Trophoblast cell (in vitro differentiated cells and primary cell): Measurements from ENCODE around the gene CDH26.
A peak's percentile ranks its signal among the peaks of the same experiment; 100 is the strongest.

Experiments used
- DNase-seq, 2 donors: peaks; one replicate each; pipeline ENCODE4 v3.0.0-alpha.2; 2016
- H2AFZ ChIP-seq: 2 replicates; pipeline ENCODE4 v1.6.1; 2013; ENCODE audit warnings: low read length, moderate library complexity, mild to moderate bottlenecking; ENCODE audit not compliant: insufficient read depth, poor library complexity
- H2AK5ac ChIP-seq: 2 replicates; pipeline ENCODE4 v1.6.1; 2013; ENCODE audit warnings: mild to moderate bottlenecking, low read length
- H2BK120ac ChIP-seq: 2 replicates; pipeline ENCODE4 v1.6.1; 2013; ENCODE audit warnings: low read length, mild to moderate bottlenecking, moderate library complexity; ENCODE audit not compliant: insufficient read depth, poor library complexity
- H2BK12ac ChIP-seq: 2 replicates; pipeline ENCODE4 v1.6.1; 2013; ENCODE audit warnings: mild to moderate bottlenecking, low read length, moderate library complexity
- H2BK5ac ChIP-seq: 2 replicates; pipeline ENCODE4 v1.6.1; 2013; ENCODE audit warnings: low read length, low read depth, moderate library complexity, mild to moderate bottlenecking; ENCODE audit not compliant: poor library complexity
- H3K14ac ChIP-seq: 2 replicates; pipeline ENCODE4 v1.6.1; 2013; ENCODE audit warnings: mild to moderate bottlenecking, low read length
- H3K18ac ChIP-seq: 2 replicates; pipeline ENCODE4 v1.6.1; 2013; ENCODE audit warnings: mild to moderate bottlenecking, low read length
- H3K23ac ChIP-seq: 2 replicates; pipeline ENCODE4 v1.6.1; 2013; ENCODE audit warnings: low read length
- H3K27ac ChIP-seq: 2 replicates; pipeline ENCODE4 v1.5.1; 2013; ENCODE audit warnings: low read depth, mild to moderate bottlenecking, inconsistent platforms, low read length, moderate library complexity
- H3K27me3 ChIP-seq: 2 replicates; pipeline ENCODE4 v1.6.1; 2013; ENCODE audit warnings: inconsistent platforms, mild to moderate bottlenecking, low read length, moderate library complexity; ENCODE audit not compliant: insufficient read depth
- H3K36me3 ChIP-seq, 2 experiments: 1 replicate in 1 of 2; 2 replicates in 1 of 2; pipeline ENCODE4 v1.6.1; 2013; ENCODE audit warnings: low read length in 2 of 2, mild to moderate bottlenecking in 2 of 2, moderate library complexity in 1 of 2; ENCODE audit not compliant: insufficient read depth in 2 of 2, control insufficient read depth in 1 of 2
- H3K4ac ChIP-seq: 2 replicates; pipeline ENCODE4 v1.6.1; 2013; ENCODE audit warnings: low read depth, mild to moderate bottlenecking, low read length, moderate library complexity
- H3K4me1 ChIP-seq, 2 experiments: 1 replicate in 1 of 2; 2 replicates in 1 of 2; pipeline ENCODE4 v1.6.1; 2013; ENCODE audit warnings: low read length in 2 of 2, mild to moderate bottlenecking in 2 of 2, moderate library complexity in 1 of 2; ENCODE audit not compliant: insufficient read depth in 2 of 2, control insufficient read depth in 1 of 2
- H3K4me2 ChIP-seq: 2 replicates; pipeline ENCODE4 v1.6.1; 2013; ENCODE audit warnings: inconsistent platforms, mild to moderate bottlenecking, low read length, moderate library complexity
- H3K4me3 ChIP-seq: 2 replicates; pipeline ENCODE4 v1.5.1; 2013; ENCODE audit warnings: mild to moderate bottlenecking, low read depth, low read length, inconsistent platforms
- H3K79me1 ChIP-seq: one replicate; pipeline ENCODE4 v1.6.1; 2013; ENCODE audit warnings: low read length
- H3K79me2 ChIP-seq: 2 replicates; pipeline ENCODE4 v1.6.1; 2013; ENCODE audit warnings: low read length, mild to moderate bottlenecking; ENCODE audit not compliant: control insufficient read depth, insufficient read depth, poor library complexity
- H3K9ac ChIP-seq: 2 replicates; pipeline ENCODE4 v1.6.1; 2013; ENCODE audit warnings: mild to moderate bottlenecking, low read length
- H3K9me3 ChIP-seq: 2 replicates; pipeline ENCODE4 v1.6.1; 2013; ENCODE audit warnings: low read depth, mild to moderate bottlenecking, control low read depth, inconsistent platforms, low read length; ENCODE audit not compliant: insufficient read depth
- H4K12ac ChIP-seq: 2 replicates; pipeline ENCODE4 v1.6.1; 2013; ENCODE audit warnings: low read depth, mild to moderate bottlenecking, low read length, moderate library complexity
- H4K8ac ChIP-seq: 2 replicates; pipeline ENCODE4 v1.6.1; 2013; ENCODE audit warnings: low read depth, mild to moderate bottlenecking, low read length, moderate library complexity
- H4K91ac ChIP-seq: one replicate; pipeline ENCODE4 v1.6.1; 2013; ENCODE audit warnings: low read depth, mild to moderate bottlenecking, low read length, moderate library complexity
- WGBS: extraction: QIAGEN DNeasy Blood & Tissue Kit; methylation state at CpG from one replicate; pipeline ENCODE4 v1.1.7; 2013; ENCODE audit warnings: missing lambda C conversion rate; ENCODE audit not compliant: insufficient read length, insufficient coverage; ENCODE audit errors: extremely low coverage; 5-methylcytosine and 5-hydroxymethylcytosine counted together

The CDH26 gene

GRCh38 chr20:59935457-59936185 lies 22.6 kb upstream of the CDH26 start:
- no peak overlapping the region for H4K8ac ChIP-seq
- H3K36me3 ChIP-seq: no peaks in the 10 kb centered on the region
- WGBS: no CpG with 5 or more reads among the region's 8 CpGs
- H3K79me1 ChIP-seq: peaks cover 15% of the 10 kb centered on the region
- H3K23ac ChIP-seq: no peak overlapping the region
- H3K4me1 ChIP-seq: peaks cover 12 to 16% of the 10 kb centered on the region in 2 experiments
- H2AFZ ChIP-seq: no peak overlapping the region
- no peak overlapping the region for H3K4me2 ChIP-seq
- H2BK12ac ChIP-seq: no peak overlapping the region
- no peak overlapping the region for H2BK120ac ChIP-seq
- H2AK5ac ChIP-seq: no peak overlapping the region
- H3K9me3 ChIP-seq: peaks cover 8% of the 10 kb centered on the region
- H3K79me2 ChIP-seq: peaks cover 8% of the 10 kb centered on the region
- H3K4ac ChIP-seq: no peak overlapping the region
- H3K27me3 ChIP-seq: no peaks in the 10 kb centered on the region
- H2BK5ac ChIP-seq: no peak overlapping the region
- H3K14ac ChIP-seq: no peak overlapping the region
- no peak overlapping the region for H4K91ac ChIP-seq
- H3K18ac ChIP-seq: no peak overlapping the region
- H3K27ac ChIP-seq: no peak overlapping the region
- H4K12ac ChIP-seq: no peak overlapping the region
- H3K9ac ChIP-seq: no peak overlapping the region
- H3K4me3 ChIP-seq: no peak overlapping the region
- DNase-seq: peak; percentile 88 to 89

- H3K4me3 ChIP-seq: no peak overlapping the region
- no peak overlapping the region for H3K23ac ChIP-seq
- WGBS: no CpG with 5 or more reads among the region's 4 CpGs
- H3K4me1 ChIP-seq: peaks cover 12 to 16% of the 10 kb centered on the region in 2 experiments
- no peak overlapping the region for H4K12ac ChIP-seq
- no peak overlapping the region for H3K27ac ChIP-seq
- H4K8ac ChIP-seq: no peak overlapping the region
- H3K4ac ChIP-seq: no peak overlapping the region
- no peak overlapping the region for H3K14ac ChIP-seq
- no peaks in the 10 kb centered on the region for H3K27me3 ChIP-seq
- H3K9me3 ChIP-seq: peaks cover 8% of the 10 kb centered on the region
- DNase-seq: no peak
- H3K36me3 ChIP-seq: no peaks in the 10 kb centered on the region
- no peak overlapping the region for H2BK5ac ChIP-seq
- H2AK5ac ChIP-seq: no peak overlapping the region
- H3K9ac ChIP-seq: no peak overlapping the region
- no peak overlapping the region for H2AFZ ChIP-seq
- H2BK120ac ChIP-seq: no peak overlapping the region
- no peak overlapping the region for H3K4me2 ChIP-seq
- no peak overlapping the region for H4K91ac ChIP-seq
- peaks cover 8% of the 10 kb centered on the region for H3K79me2 ChIP-seq
- H2BK12ac ChIP-seq: no peak overlapping the region
- H3K79me1 ChIP-seq: peaks cover 18% of the 10 kb centered on the region
- H3K18ac ChIP-seq: no peak overlapping the region
Measured at GRCh38 chr20:59936409-59936808, 21.8 kb upstream of the CDH26 start.

- no peak for DNase-seq
- no peak overlapping the region for H3K4ac ChIP-seq
- H2BK120ac ChIP-seq: no peak overlapping the region
- H3K36me3 ChIP-seq: no peaks in the 10 kb centered on the region
- H2BK5ac ChIP-seq: no peak overlapping the region
- H4K8ac ChIP-seq: no peak overlapping the region
- H3K9ac ChIP-seq: no peak overlapping the region
- peaks cover 18% of the 10 kb centered on the region for H3K79me1 ChIP-seq
- H3K4me3 ChIP-seq: no peak overlapping the region
- no peak overlapping the region for H3K27ac ChIP-seq
- H3K14ac ChIP-seq: no peak overlapping the region
- no peak overlapping the region for H3K4me2 ChIP-seq
- H2BK12ac ChIP-seq: no peak overlapping the region
- H2AFZ ChIP-seq: no peak overlapping the region
- WGBS: no CpG with 5 or more reads among the region's 3 CpGs
- no peak overlapping the region for H2AK5ac ChIP-seq
- H3K27me3 ChIP-seq: no peaks in the 10 kb centered on the region
- H3K4me1 ChIP-seq: peaks cover 12 to 16% of the 10 kb centered on the region in 2 experiments
- peaks cover 8% of the 10 kb centered on the region for H3K79me2 ChIP-seq
- H4K91ac ChIP-seq: no peak overlapping the region
- peaks cover 8% of the 10 kb centered on the region for H3K9me3 ChIP-seq
- no peak overlapping the region for H3K23ac ChIP-seq
- no peak overlapping the region for H3K18ac ChIP-seq
- no peak overlapping the region for H4K12ac ChIP-seq
Measured at GRCh38 chr20:59937150-59937549, 21.1 kb upstream of the CDH26 start.

- Histone ChIP-seq H4K8ac (no peak overlapping the region), H2BK120ac (no peak overlapping the region), H4K12ac (no peak overlapping the region), H2AK5ac (no peak overlapping the region), H3K79me1 (peaks cover 18% of the 10 kb centered on the region), H2BK5ac (no peak overlapping the region), H2AFZ (no peak overlapping the region), H3K14ac (no peak overlapping the region), H2BK12ac (no peak overlapping the region), H3K4ac (no peak overlapping the region), H4K91ac (no peak overlapping the region), H3K4me3 (no peak overlapping the region), H3K9me3 (peaks cover 4% of the 10 kb centered on the region), H3K79me2 (peaks cover 8% of the 10 kb centered on the region), H3K27me3 (no peaks in the 10 kb centered on the region), H3K9ac (no peak overlapping the region), H3K18ac (no peak overlapping the region), H3K27ac (no peak overlapping the region), H3K4me2 (peak overlapping the region; percentile 44), H3K4me1 (peaks cover 12 to 16% of the 10 kb centered on the region in 2 experiments), H3K36me3 (no peaks in the 10 kb centered on the region), H3K23ac (no peak overlapping the region)
- DNase-seq: peak; percentile 87 to 91
- WGBS: no CpG with 5 or more reads among the region's 4 CpGs
Measured at GRCh38 chr20:59938221-59938620, 20.0 kb upstream of the CDH26 start.
